Neutrophil (primary cell): ENCODE measurements around the gene KLHDC7A.

ENCODE experiments used
- H3K27ac ChIP-seq: fragments of 200-600 bp; sonication (generic); 2 replicates; pipeline ENCODE4 v1.5.1; 2016; ENCODE audit warnings: mild to moderate bottlenecking, moderate library complexity
- H3K27me3 ChIP-seq: fragments of 200-600 bp; sonication (generic); 2 replicates; pipeline ENCODE4 v1.6.0; 2016; ENCODE audit warnings: mild to moderate bottlenecking
- H3K36me3 ChIP-seq: fragments of 200-600 bp; sonication (generic); 2 replicates; pipeline ENCODE4 v1.5.1; 2017
- H3K4me1 ChIP-seq, 2 experiments: fragments of 200-600 bp in 1 of 2; sonication (generic) in 1 of 2; 1 replicate in 1 of 2; 2 replicates in 1 of 2; pipeline versions ENCODE4 v1.5.1 to v1.6.1; 2013 to 2016; ENCODE audit warnings: low read depth in 1 of 2, low read length in 1 of 2, mild to moderate bottlenecking in 1 of 2, moderate library complexity in 1 of 2; ENCODE audit not compliant: control insufficient read depth in 1 of 2, insufficient read depth in 1 of 2
- H3K4me3 ChIP-seq, 2 experiments: fragments of 200-600 bp in 1 of 2; sonication (generic) in 1 of 2; 1 replicate in 1 of 2; 2 replicates in 1 of 2; pipeline ENCODE4 v1.5.1; 2013 to 2016; ENCODE audit warnings: low read depth in 1 of 2, low read length in 1 of 2, mild to moderate bottlenecking in 1 of 2, moderate library complexity in 1 of 2
- H3K9me3 ChIP-seq: fragments of 200-600 bp; sonication (generic); 2 replicates; pipeline ENCODE4 v1.5.1; 2016
- TF ChIP-seq, protein P1 (sequence below): fragments of 200-600 bp; sonication (generic); IDR thresholded peaks from 2 replicates; pipeline ENCODE4 v1.5.1; 2016; ENCODE audit warnings: antibody characterized with exemption

KLHDC7A gene

DNA sequence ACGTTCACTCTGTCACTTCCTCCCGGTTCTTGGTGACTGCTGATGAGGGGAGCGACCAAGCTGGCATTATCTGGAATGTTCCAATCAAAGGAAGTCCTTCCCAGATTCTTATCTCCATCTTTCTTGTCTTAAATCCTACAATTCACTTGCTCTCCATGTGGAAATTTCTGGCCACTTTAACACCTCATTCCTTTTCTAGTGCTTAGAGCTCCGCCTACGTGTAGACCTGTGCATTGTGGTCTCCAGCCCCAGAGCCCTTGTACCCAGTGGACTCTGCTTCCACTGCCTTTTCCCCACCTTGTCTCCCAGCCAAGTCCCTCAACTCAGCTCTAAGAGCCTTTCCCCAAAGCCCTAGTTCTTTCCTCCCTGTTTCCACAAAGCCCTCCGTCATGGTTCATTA, 12.2 kb upstream of the KLHDC7A start:
- H3K4me3 ChIP-seq: no peak overlapping the region
- no peaks in the 10 kb centered on the region for H3K36me3 ChIP-seq
- H3K27ac ChIP-seq: no peak overlapping the region
- TF ChIP-seq, protein P1, sequence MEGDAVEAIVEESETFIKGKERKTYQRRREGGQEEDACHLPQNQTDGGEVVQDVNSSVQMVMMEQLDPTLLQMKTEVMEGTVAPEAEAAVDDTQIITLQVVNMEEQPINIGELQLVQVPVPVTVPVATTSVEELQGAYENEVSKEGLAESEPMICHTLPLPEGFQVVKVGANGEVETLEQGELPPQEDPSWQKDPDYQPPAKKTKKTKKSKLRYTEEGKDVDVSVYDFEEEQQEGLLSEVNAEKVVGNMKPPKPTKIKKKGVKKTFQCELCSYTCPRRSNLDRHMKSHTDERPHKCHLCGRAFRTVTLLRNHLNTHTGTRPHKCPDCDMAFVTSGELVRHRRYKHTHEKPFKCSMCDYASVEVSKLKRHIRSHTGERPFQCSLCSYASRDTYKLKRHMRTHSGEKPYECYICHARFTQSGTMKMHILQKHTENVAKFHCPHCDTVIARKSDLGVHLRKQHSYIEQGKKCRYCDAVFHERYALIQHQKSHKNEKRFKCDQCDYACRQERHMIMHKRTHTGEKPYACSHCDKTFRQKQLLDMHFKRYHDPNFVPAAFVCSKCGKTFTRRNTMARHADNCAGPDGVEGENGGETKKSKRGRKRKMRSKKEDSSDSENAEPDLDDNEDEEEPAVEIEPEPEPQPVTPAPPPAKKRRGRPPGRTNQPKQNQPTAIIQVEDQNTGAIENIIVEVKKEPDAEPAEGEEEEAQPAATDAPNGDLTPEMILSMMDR: no peak
- H3K4me1 ChIP-seq: no peaks in the 10 kb centered on the region
- no peaks in the 10 kb centered on the region for H3K27me3 ChIP-seq
- H3K9me3 ChIP-seq: no peaks in the 10 kb centered on the region

GRCh38 chr1:18469514-18469913, 11.2 kb upstream of the KLHDC7A start:
- Histone ChIP-seq H3K4me1 (no peaks in the 10 kb centered on the region), H3K4me3 (no peak overlapping the region), H3K27ac (no peak overlapping the region), H3K36me3 (no peaks in the 10 kb centered on the region), H3K9me3 (no peaks in the 10 kb centered on the region), H3K27me3 (no peaks in the 10 kb centered on the region)
- TF ChIP-seq, protein P1: no peak

DNA sequence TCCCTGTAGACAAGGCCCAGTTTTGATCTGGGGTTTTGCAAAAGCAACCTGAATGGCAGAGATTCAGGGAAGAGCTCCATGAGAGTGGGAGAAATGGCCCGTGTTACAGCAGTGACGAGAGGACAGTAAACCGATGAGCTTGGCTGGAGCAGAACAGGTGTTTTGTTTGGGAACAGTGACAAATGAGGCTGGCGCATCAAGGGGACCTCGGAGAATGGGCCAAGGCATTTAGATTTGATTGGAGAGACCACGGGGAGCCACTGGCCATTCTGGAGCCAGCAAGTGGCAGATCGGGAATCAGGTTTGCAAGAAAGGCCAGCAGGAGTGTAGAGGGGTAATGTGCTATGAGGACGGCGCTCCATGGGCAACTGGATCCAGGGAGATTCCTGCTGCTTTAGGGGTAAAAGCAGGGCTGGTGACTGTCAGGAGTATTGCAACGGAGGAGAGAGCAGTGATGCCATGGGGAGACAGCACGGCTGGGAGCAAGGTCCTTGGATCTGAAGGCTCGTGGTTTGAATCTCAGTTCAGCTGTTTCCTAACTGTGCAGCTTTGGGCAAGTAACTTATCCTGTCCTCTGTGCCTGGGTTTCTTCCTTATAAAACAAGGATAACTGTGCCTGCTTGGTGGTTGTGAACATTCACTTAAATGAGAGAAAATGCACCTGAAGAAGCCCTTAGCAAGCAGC, 9.9 kb upstream of the KLHDC7A start:
- Histone ChIP-seq H3K27me3 (no peaks in the 10 kb centered on the region), H3K4me3 (no peak overlapping the region), H3K36me3 (no peaks in the 10 kb centered on the region), H3K27ac (no peak overlapping the region), H3K9me3 (no peaks in the 10 kb centered on the region), H3K4me1 (no peaks in the 10 kb centered on the region)
- TF ChIP-seq, protein P1: no peak

- TF ChIP-seq, protein P1: no peak
Measured at GRCh38 chr1:18473195-18473815, 7.4 kb upstream of the KLHDC7A start.

DNA sequence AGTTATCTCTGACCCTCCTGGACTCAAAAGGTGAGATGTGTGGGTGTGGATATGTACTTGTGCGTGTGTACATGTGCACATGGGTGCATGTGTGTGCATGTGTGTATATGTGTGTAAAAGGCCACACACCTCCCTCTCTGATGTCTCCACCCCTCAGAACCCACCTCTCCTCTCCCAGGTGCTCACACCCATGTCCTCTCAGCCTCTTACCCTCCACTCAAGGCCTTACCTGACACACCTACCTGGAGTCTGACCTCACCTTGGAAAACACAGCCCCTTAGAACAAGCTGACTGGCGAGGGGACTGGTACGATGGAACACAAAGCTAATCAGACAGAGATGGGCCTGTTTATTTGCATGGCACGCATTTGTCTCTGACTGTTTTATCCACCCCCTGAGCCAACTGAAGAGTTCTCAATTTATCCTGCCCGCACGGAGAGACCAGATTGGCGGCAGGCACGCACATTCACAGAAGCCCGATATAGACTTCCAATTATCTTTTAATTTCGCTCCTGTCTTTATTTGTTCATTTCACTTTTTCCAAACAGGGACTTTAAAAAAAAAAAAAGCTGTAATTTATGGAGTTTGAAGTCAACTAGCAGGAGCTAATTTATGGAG, 6.1 kb upstream of the KLHDC7A start:
- no peaks in the 10 kb centered on the region for H3K27me3 ChIP-seq
- no peaks in the 10 kb centered on the region for H3K36me3 ChIP-seq
- no peak overlapping the region for H3K27ac ChIP-seq
- TF ChIP-seq, protein P1: no peak
- H3K4me1 ChIP-seq: no peaks in the 10 kb centered on the region
- no peak overlapping the region for H3K4me3 ChIP-seq
- H3K9me3 ChIP-seq: no peaks in the 10 kb centered on the region

More at GRCh38 chr1:18473195-18473815, 7.4 kb upstream of the KLHDC7A start:
- H3K27ac ChIP-seq: no peak overlapping the region
- H3K4me3 ChIP-seq: no peak overlapping the region
- H3K36me3 ChIP-seq: no peaks in the 10 kb centered on the region
- H3K4me1 ChIP-seq: no peaks in the 10 kb centered on the region
- H3K27me3 ChIP-seq: no peaks in the 10 kb centered on the region
- no peaks in the 10 kb centered on the region for H3K9me3 ChIP-seq
